Vagina (tissue), 2 donors: ENCODE results near the gene SPAM1. TPM values are rescaled to one million over a fixed set of nuclear protein-coding genes. Genes with fewer than 3 reads are reported as not detected.
"Not testable (repeated sequence)": the region's sequence is repeated elsewhere in the genome, so short reads cannot be mapped to it uniquely, and the experiment has no call there.

ENCODE experiments used
- DNase-seq, 2 donors: peaks; one replicate each; pipeline ENCODE4 v3.0.0-alpha.2; 2017; ENCODE audit errors: extremely low spot score in 2 of 2
- H3K27ac ChIP-seq: fragments of 200-600 bp; sonication (generic); one replicate; pipeline ENCODE4 v1.5.1; 2019
- H3K27me3 ChIP-seq: fragments of 200-600 bp; sonication (generic); one replicate; pipeline ENCODE4 v1.5.1; 2019
- H3K36me3 ChIP-seq, 2 donors: fragments of 200-600 bp; sonication (generic); one replicate each; pipeline ENCODE4 v1.5.1; 2017 to 2019
- H3K4me1 ChIP-seq: fragments of 200-600 bp; sonication (generic); one replicate; pipeline ENCODE4 v1.5.1; 2019
- H3K4me3 ChIP-seq, 2 donors: fragments of 200-600 bp; sonication (generic); 1 replicate in 1 of 2; 2 replicates in 1 of 2; pipeline ENCODE4 v1.5.1; 2016 to 2019
- H3K9me3 ChIP-seq: fragments of 200-600 bp; sonication (generic); one replicate; pipeline ENCODE4 v1.5.1; 2019
- CTCF ChIP-seq, 3 experiments: fragments of 450-650 bp in 2 of 3; fragments of 200-600 bp in 1 of 3; sonication (generic) in 1 of 3; IDR thresholded peaks; one replicate each; pipeline ENCODE4 v1.5.1; 2017 to 2019; ENCODE audit warnings: antibody characterized with exemption in 3 of 3, mild to moderate bottlenecking in 2 of 3, moderate library complexity in 2 of 3
- POLR2A ChIP-seq, 2 donors: fragments of 450-650 bp; IDR thresholded peaks; one replicate each; pipeline ENCODE4 v1.6.1; 2017; ENCODE audit warnings: antibody characterized with exemption in 2 of 2, mild to moderate bottlenecking in 2 of 2, moderate library complexity in 2 of 2
- POLR2AphosphoS5 ChIP-seq, 2 donors: sonication (generic); formaldehyde crosslinking; IDR thresholded peaks; one replicate each; pipeline ENCODE4 v1.9.0; 2017; ENCODE audit warnings: antibody characterized with exemption in 2 of 2, mild to moderate bottlenecking in 2 of 2, low read depth in 1 of 2; ENCODE audit not compliant: insufficient read depth in 1 of 2
- intact Hi-C: fragments of 100-400 bp; cut with DNase I; formaldehyde crosslinking; loops from one replicate; pipeline ENCODE4 v1.15.1; 2023
- total RNA-seq: library from RNA; depleted of rRNA; stranded (reverse); fragments of >200 nt; gene quantifications from one replicate; pipeline ENCODE4 v1.2.3, GENCODE V29; 2016

Gene SPAM1
- total RNA-seq, 1 donor from 2014 or later = not detected

- Histone ChIP-seq H3K27ac (no peak overlapping the region), H3K9me3 (no peaks in the 10 kb centered on the region), H3K4me3 (no peak overlapping the region), H3K4me1 (no peaks in the 10 kb centered on the region), H3K36me3 (no peaks in the 10 kb centered on the region), H3K27me3 (no peaks in the 10 kb centered on the region)
- no peak for DNase-seq
- intact Hi-C loops = no loop called here
- TF ChIP-seq POLR2AphosphoS5 (IDR thresholded peaks at IDR 0.05; ENCODE audit: insufficient read depth in 1 of 2, low read depth in 1 of 2) (no peak), CTCF (IDR thresholded peaks at IDR 0.05) (no peak), POLR2A (IDR thresholded peaks at IDR 0.05) (no peak)
These were observed 69.4 kb downstream of the SPAM1 start for GRCh38 chr7:123994449-123994848.

- Histone ChIP-seq H3K4me3 (no peak overlapping the region), H3K9me3 (no peaks in the 10 kb centered on the region), H3K27me3 (no peaks in the 10 kb centered on the region), H3K36me3 (no peaks in the 10 kb centered on the region), H3K27ac (no peak overlapping the region), H3K4me1 (no peaks in the 10 kb centered on the region)
- DNase-seq = no peak
- intact Hi-C loops = no loop called here
- TF ChIP-seq POLR2AphosphoS5 (IDR thresholded peaks at IDR 0.05; ENCODE audit: insufficient read depth in 1 of 2, low read depth in 1 of 2) (no peak), POLR2A (IDR thresholded peaks at IDR 0.05) (no peak), CTCF (IDR thresholded peaks at IDR 0.05) (no peak)
These were observed 70.7 kb downstream of the SPAM1 start for GRCh38 chr7:123995617-123996326.

- no peak for DNase-seq
- Histone ChIP-seq H3K4me1 (no peaks in the 10 kb centered on the region), H3K36me3 (no peaks in the 10 kb centered on the region), H3K4me3 (no peak overlapping the region), H3K27ac (no peak overlapping the region), H3K27me3 (no peaks in the 10 kb centered on the region), H3K9me3 (no peaks in the 10 kb centered on the region)
- intact Hi-C loops = no loop called here
- TF ChIP-seq POLR2AphosphoS5 (IDR thresholded peaks at IDR 0.05; ENCODE audit: insufficient read depth in 1 of 2, low read depth in 1 of 2) = no peak
These were observed 71.2 kb downstream of the SPAM1 start for GRCh38 chr7:123996327-123996625.

GRCh38 chr7:123998921-123999320 lies 73.9 kb downstream of the SPAM1 start:
- no peaks in the 10 kb centered on the region for H3K9me3 ChIP-seq
- no peak overlapping the region for H3K4me3 ChIP-seq
- H3K27me3 ChIP-seq = no peaks in the 10 kb centered on the region
- TF ChIP-seq POLR2AphosphoS5 (IDR thresholded peaks at IDR 0.05; ENCODE audit: insufficient read depth in 1 of 2, low read depth in 1 of 2) (no peak), CTCF (IDR thresholded peaks at IDR 0.05) (no peak), POLR2A (IDR thresholded peaks at IDR 0.05) (no peak)
- DNase-seq = no peak
- intact Hi-C loops = no loop called here
- no peaks in the 10 kb centered on the region for H3K36me3 ChIP-seq
- no peaks in the 10 kb centered on the region for H3K4me1 ChIP-seq
- H3K27ac ChIP-seq = no peak overlapping the region

- no peak for DNase-seq
- Histone ChIP-seq H3K9me3 (no peaks in the 10 kb centered on the region), H3K4me1 (no peaks in the 10 kb centered on the region), H3K4me3 (no peak overlapping the region), H3K36me3 (no peaks in the 10 kb centered on the region), H3K27me3 (no peaks in the 10 kb centered on the region), H3K27ac (no peak overlapping the region)
- TF ChIP-seq POLR2AphosphoS5 (IDR thresholded peaks at IDR 0.05; ENCODE audit: insufficient read depth in 1 of 2, low read depth in 1 of 2) = no peak
- intact Hi-C loops = no loop called here
These were observed 74.7 kb downstream of the SPAM1 start for GRCh38 chr7:123999703-124000102.

- H3K4me3 ChIP-seq, H3K36me3 ChIP-seq, H3K27ac ChIP-seq, H3K9me3 ChIP-seq, intact Hi-C loops, DNase-seq, H3K27me3 ChIP-seq, H3K4me1 ChIP-seq: not testable (repeated sequence)
These were observed 83.3 kb downstream of the SPAM1 start for GRCh38 chr7:124008296-124008695.
